AG04450 (cell line): Measurements from ENCODE around the gene EDEM3. TPM values are rescaled to one million over a fixed set of nuclear protein-coding genes. Genes with fewer than 3 reads are reported as not detected.

Experiments
- CTCF ChIA-PET: fragments of 300-600, 350-600 bp; formaldehyde crosslinking; extraction: SDS; loops from one replicate; lab custom pipeline; 2022; ENCODE audit warnings: antibody characterized with exemption, inconsistent platforms; lab: Charles Lee
- POLR2A ChIA-PET: fragments of 350-600 bp; formaldehyde crosslinking; extraction: SDS; loops from one replicate; lab custom pipeline; 2021; ENCODE audit warnings: antibody characterized with exemption, inconsistent platforms; lab: Yijun Ruan, JAX
- DNase-seq: peaks from one replicate; pipeline ENCODE4 v3.0.0-alpha.2; 2011; ENCODE audit warnings: low read depth, low spot score
- H3K27ac ChIP-seq: one replicate; pipeline ENCODE4 v1.5.1; 2012; ENCODE audit warnings: low read depth, low read length, control low read depth
- H3K27me3 ChIP-seq: one replicate; pipeline ENCODE4 v1.6.0; 2012; ENCODE audit warnings: low read length; ENCODE audit not compliant: control insufficient read depth, insufficient read depth
- H3K4me3 ChIP-seq: 2 replicates; pipeline ENCODE4 v1.5.1; 2011; ENCODE audit warnings: mild to moderate bottlenecking, low read depth, low read length, control low read depth
- H3K9me3 ChIP-seq: 2 replicates; pipeline ENCODE4 v1.5.1; 2012; ENCODE audit warnings: low read length; ENCODE audit not compliant: control insufficient read depth, insufficient read depth
- polyA plus RNA-seq: library from polyadenylated mRNA; depleted of rRNA; stranded (reverse); fragments of >200 nt; gene quantifications from 2 replicates; pipeline ENCODE4 v1.2.3, GENCODE V29; 2011
- TF ChIP-seq, protein P1 (sequence below): IDR thresholded peaks from 2 replicates; pipeline ENCODE4 v1.5.1; 2011; ENCODE audit warnings: low read depth, low read length, control low read depth, inconsistent platforms

Gene EDEM3
- polyA plus RNA-seq, 1 experiment = 26.1 TPM

DNA sequence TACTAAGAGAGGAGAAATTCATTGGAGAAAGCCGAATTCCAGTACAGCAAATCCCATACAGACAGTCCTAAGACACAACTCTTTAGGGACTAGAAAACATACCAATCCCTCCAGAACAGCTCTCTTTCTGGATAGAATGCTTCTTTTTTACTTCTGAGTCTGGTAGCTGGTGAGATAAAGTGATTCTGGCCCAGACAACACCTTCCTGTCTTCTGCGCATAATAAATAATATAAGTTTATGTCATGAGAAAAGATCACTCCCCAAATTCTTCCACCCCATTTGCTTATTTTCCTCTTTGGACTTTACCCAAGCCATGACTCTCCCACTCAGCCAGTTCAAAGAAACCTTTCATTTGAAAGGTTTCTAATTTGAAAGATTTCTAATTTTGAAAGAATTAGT, 98.4 kb downstream of the EDEM3 start:
- Histone ChIP-seq H3K27ac (no peak overlapping the region), H3K27me3 (no peaks in the 10 kb centered on the region), H3K4me3 (no peak overlapping the region), H3K9me3 (no peaks in the 10 kb centered on the region; the same call in 1 of the 2 replicates)
- ChIA-PET POLR2A (no interaction called here), CTCF (interaction anchor here (0.6 kb wide), 1 partner anchor 1009 kb away, joined by 3 read pairs; no protein-coding TSS in a partner anchor)
- TF ChIP-seq, protein P1, sequence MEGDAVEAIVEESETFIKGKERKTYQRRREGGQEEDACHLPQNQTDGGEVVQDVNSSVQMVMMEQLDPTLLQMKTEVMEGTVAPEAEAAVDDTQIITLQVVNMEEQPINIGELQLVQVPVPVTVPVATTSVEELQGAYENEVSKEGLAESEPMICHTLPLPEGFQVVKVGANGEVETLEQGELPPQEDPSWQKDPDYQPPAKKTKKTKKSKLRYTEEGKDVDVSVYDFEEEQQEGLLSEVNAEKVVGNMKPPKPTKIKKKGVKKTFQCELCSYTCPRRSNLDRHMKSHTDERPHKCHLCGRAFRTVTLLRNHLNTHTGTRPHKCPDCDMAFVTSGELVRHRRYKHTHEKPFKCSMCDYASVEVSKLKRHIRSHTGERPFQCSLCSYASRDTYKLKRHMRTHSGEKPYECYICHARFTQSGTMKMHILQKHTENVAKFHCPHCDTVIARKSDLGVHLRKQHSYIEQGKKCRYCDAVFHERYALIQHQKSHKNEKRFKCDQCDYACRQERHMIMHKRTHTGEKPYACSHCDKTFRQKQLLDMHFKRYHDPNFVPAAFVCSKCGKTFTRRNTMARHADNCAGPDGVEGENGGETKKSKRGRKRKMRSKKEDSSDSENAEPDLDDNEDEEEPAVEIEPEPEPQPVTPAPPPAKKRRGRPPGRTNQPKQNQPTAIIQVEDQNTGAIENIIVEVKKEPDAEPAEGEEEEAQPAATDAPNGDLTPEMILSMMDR = no peak
- DNase-seq = no peak

DNA sequence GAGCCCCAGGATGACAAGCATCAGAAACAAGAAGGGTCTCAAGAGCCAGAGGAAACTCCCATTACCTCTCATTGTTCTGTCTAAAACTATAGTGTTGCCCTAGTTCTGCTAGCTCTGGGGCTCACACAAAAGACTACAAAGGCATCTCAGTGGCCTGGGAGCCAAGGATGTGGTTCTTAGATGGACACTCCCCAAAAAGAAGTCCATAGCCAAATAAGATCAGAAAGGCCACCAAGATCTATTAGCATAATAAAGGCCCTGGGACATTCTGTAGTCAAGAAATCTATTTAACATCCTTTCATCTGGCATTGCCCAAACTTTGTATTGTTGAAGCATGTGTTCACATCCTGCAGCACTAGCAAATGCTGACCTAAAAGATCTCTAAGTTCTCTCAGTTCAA, 99.5 kb downstream of the EDEM3 start:
- H3K27me3 ChIP-seq = no peaks in the 10 kb centered on the region
- ChIA-PET POLR2A (no interaction called here), CTCF (interaction anchor here (0.8 kb wide), 1 partner anchor 9 kb away, joined by 3 read pairs; no protein-coding TSS in a partner anchor)
- no peak for DNase-seq
- no peaks in the 10 kb centered on the region; the same call in 1 of the 2 replicates for H3K9me3 ChIP-seq
- TF ChIP-seq, protein P1 = no peak
- H3K4me3 ChIP-seq = no peak overlapping the region
- no peak overlapping the region for H3K27ac ChIP-seq

DNA sequence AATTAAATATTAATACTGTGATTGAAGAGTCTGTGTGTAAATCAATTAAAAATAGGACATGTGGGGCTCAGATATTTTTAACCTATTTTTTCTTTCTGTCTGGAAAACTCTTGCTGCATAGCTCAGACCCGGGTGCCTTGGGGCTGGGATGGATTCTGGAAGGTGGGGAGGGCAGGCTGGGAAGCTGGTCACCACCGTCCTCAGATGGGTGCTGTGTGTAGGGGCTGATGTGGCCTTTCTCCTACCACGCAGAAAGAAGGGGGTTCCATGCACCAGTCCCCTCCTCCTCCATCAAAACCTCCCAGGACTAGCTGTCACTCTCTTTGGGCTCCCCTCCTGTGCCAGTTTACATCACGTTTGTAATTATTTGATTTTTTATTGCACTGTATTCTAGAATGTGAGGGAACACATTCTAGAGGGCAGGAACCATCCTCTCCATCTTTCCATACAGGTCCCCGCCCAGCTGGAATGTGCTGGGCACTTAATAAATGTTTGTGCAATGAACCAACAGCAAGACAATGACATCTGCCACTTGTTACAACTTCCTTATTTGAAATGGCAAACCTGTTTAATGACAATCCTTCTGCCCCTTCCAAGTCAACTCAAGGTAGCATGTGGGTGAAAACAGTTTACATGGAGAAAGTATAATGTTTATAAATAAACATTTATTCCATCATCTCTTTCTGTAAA, 104.3 kb downstream of the EDEM3 start:
- no peak for DNase-seq
- ChIA-PET CTCF (no interaction called here), POLR2A (no interaction called here)
- no peak overlapping the region for H3K27ac ChIP-seq
- TF ChIP-seq, protein P1 = no peak
- peaks cover 5% of the 10 kb centered on the region for H3K9me3 ChIP-seq
- no peaks in the 10 kb centered on the region for H3K27me3 ChIP-seq
- no peak overlapping the region for H3K4me3 ChIP-seq

DNA sequence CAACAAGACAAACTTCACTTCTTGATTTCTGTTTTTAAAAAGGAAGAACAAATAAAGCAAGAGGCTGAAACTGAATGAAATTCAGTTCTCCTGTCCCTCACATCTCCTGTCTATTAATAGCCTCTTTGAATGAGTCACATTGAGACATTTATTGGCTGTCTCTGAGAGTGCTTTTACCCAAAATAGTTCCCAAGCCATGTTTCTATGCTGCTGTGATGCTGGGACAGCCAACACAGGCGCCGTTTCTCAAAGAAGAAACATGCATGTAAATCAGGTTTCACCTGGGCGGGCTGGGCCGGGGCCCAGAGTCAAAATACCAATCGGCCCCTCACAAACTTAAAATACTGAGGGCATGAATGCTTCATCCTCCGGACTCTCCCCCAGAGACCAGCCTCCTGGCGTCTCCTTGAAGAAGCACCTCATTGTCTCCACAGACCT, 105.2 kb downstream of the EDEM3 start:
- no peak overlapping the region for H3K4me3 ChIP-seq
- no peaks in the 10 kb centered on the region for H3K27me3 ChIP-seq
- DNase-seq = no peak
- TF ChIP-seq, protein P1 = no peak
- ChIA-PET CTCF (no interaction called here), POLR2A (no interaction called here)
- no peak overlapping the region for H3K27ac ChIP-seq
- peaks cover 5% of the 10 kb centered on the region for H3K9me3 ChIP-seq

- H3K4me3 ChIP-seq = no peak overlapping the region
- H3K9me3 ChIP-seq = peaks cover 5% of the 10 kb centered on the region
- ChIA-PET POLR2A (no interaction called here), CTCF (no interaction called here)
- H3K27me3 ChIP-seq = no peaks in the 10 kb centered on the region
- TF ChIP-seq, protein P1 = no peak
- DNase-seq = no peak
- peak overlapping the region; percentile 11 for H3K27ac ChIP-seq
Observed at GRCh38 chr1:184648856-184649201, 105.8 kb downstream of the EDEM3 start.
